Stimulated activated CD4-positive, alpha-beta T cell treated with anti-CD3 and anti-CD28 coated beads, Interleukin-1b, Interleukin-23, amount 100 ng/mL, for 4 hours (primary cell): ENCODE data around the gene MAGIX.
A peak's percentile ranks its signal among the peaks of the same experiment; 100 is the strongest.
"Not testable (repeated sequence)": the region's sequence is repeated elsewhere in the genome, so short reads cannot be mapped to it uniquely, and the experiment has no call there.

ENCODE experiments used
- DNase-seq, 2 donors: peaks; one replicate each; pipeline ENCODE4 v3.0.0-alpha.2; 2020; ENCODE audit warnings: low read depth in 2 of 2

Gene MAGIX

GRCh38 chrX:49162620-49163019, at the start of gene MAGIX:
Gene MAGIX, plus strand, starts transcription at chrX:49162758. Its CDS starts 132 bp downstream, at chrX:49162890.
- no peak for DNase-seq

DNA sequence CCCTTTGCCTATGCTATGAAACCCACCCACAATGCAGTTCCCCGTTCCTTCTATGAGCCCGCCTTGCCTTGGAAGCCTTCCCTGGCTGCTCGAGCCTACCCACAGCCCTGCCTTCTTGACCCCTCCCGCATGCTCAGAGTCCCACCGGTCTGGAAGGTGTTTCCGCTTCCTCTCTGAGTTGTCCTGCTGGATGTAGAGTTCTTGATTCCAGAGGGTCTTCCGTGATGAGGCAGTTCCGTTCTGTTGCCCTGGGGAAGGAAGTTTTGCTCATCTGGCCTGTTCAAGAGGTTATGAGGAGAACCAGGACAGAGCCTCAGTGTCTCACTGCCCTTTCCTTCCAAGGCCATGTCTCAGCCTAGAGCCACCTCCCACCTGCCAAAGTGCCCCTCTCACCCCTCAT, 46.5 kb upstream of the MAGIX start:
- no peak for DNase-seq

DNA sequence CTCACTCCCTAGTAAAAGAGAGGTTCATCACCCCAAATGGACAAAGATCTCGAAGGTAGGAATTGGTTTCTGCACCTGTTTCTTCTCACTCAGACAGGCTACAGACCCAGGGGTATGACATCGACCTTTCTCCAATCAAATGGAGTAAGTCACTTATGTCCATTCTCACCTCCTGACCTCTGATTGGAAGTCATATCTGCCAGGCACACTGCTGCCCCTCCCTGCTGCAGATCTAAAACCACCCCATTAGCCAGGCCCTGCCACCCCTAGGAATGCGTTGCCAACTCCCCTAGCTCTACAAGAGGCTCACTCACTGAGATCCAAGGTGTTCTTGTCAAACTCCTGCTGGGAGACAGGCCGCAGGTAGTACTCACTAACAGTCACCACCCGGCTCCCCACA, 45.8 kb upstream of the MAGIX start:
- no peak for DNase-seq

GRCh38 chrX:49117581-49117980, 45.0 kb upstream of the MAGIX start:
- no peak for DNase-seq

- DNase-seq, result no peak
These were observed 42.5 kb upstream of the MAGIX start for GRCh38 chrX:49120091-49120490.

DNA sequence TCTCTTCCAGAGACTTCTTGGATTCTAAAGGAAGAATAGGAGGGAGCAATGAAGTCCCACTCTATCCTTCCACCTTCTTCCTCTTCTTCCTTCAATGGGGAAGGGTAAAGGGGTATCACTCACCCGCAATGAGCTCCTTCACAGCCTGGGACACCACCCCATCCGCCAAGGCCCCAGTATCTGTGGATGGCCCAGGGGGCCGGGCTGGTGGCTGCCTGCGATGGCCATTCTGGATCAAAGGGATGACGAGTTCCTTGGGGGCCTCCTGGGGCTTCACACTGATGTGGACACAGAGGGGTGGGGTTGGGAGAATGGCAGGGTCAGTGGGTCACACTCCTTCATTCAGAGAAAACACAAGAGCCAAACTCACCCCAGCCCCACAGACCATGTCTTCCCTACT, 40.1 kb upstream of the MAGIX start:
- DNase-seq, result no peak

DNA sequence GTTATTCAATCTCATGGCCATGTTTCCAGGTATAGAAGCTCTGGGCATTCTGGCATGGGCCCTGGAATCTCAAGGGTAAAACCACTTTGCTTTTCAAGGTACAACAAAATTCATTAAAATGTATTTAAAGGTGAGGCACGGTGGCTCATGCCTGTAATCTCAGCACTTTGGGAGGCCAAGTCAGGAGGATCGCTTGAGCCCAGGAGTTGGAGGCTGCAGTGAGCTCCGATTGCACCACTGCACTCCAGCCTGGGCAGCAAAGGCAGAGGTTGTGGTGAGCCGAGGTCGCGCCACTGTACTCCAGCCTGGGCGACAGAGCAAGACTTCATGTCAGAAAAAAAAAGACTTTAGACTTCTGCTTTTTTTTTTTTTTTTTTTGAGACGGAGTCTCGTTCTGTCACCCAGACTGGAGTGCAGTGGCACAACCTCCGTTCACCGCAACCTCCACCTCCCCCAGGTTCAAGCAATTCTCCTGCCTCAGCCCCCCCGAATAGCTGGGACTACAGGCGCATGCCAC, 34.8 kb upstream of the MAGIX start:
- not testable (repeated sequence) for DNase-seq

DNA sequence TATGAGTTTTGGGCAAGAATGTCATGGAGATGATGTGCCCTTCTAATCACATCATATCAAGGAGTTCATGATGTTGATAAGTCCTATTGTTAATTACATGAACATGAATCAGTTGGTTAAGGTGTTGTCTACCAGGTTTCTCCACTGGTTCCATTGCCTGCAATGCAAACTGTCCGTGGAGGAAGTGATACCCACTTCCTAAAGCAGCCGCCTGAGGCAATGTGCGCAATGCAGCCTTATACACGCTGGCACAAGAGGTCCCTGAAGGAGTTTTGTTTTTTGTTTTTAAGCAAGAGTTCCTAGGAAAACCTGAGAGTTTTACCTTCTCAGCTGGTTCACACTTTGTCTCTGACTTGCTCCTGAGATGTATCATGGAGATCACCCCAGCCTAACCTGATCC, 33.1 kb upstream of the MAGIX start:
- no peak for DNase-seq

DNA sequence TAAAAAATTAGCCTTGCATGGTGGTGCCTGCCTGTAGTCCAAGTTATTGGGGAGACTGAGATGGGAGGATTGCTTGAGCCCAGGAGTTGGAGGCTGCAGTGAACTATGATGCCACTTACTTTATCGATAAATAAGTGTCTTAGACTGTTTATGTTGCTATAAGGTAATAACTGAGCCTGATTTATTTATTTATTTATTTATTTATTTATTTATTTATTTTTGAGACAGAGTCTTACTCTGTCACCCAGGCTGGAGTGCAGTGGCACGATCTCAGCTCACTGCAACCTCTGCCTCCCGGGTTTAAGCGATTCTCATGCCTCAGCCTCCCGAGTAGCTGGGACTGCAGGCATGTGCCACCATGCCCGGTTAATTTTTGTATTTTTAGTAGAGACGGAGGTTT, 30.3 kb upstream of the MAGIX start:
- DNase-seq, result not testable (repeated sequence)

- no peak for DNase-seq
These were observed 28.8 kb upstream of the MAGIX start for GRCh38 chrX:49133759-49134158.

- DNase-seq, result no peak
These were observed 25.1 kb upstream of the MAGIX start for GRCh38 chrX:49137492-49137891.

- no peak for DNase-seq
These were observed 22.8 kb upstream of the MAGIX start for GRCh38 chrX:49139713-49140112.

DNA sequence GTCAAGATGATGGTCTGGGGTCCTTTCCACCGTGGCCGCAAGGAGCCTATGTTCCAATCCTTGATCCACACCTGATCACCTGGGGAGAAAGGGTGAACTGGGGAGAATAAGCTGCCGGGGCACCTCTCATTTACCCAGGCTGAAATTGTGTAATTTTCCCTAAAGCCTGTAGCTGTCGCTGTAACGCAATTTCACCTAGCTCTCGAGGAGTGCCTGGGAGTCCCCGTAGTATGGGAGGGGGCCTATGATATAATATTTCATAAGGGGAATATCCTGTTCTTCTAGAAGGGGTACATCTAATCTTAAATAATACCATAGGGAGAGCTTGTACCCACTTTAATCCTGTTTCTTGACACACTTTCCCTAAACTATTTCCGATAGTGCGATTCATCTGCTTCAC, 20.3 kb upstream of the MAGIX start:
- DNase-seq, result not testable (repeated sequence)

GRCh38 chrX:49143154-49143553, 19.4 kb upstream of the MAGIX start:
- DNase-seq, result not testable (repeated sequence)

DNA sequence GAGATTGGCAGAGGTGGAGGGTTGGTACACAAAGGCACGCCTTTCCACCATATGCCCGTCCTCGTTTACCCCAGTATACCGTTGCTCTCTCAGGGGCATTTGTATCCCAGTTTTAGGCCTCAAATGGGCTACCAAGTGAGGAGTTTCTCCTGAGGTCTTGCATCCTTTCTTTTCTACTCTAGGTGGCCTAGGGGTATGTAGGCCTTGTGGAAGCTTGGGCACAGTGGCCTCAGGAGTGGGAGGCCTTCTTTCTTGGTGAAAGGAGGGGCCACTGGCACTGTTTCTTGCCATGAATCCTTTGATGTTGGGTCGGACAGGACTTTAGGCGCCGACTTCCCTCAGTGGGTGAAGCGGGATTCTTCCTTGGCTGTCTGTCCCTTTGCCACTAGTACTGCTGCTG, 15.3 kb upstream of the MAGIX start:
- DNase-seq, result no peak

DNA sequence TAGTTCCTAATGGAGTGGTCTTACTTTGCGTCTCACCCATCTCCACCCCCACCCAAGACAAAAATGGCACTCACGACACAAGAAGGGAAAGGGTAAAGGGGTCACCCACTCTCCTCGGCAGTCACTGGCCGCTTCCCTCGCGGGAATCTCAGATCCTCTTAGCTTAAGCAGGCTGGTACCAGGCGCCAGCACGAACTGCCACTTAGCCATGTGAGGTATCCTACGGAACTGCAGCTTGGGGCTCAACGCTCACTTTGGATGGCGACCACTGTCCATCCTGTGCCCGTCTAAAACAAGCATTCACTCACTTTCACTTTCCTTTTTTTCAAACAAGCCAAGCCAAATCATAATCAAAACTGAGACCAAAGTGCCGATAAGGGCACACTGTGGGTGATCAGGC, 14.6 kb upstream of the MAGIX start:
- DNase-seq, result no peak

DNA sequence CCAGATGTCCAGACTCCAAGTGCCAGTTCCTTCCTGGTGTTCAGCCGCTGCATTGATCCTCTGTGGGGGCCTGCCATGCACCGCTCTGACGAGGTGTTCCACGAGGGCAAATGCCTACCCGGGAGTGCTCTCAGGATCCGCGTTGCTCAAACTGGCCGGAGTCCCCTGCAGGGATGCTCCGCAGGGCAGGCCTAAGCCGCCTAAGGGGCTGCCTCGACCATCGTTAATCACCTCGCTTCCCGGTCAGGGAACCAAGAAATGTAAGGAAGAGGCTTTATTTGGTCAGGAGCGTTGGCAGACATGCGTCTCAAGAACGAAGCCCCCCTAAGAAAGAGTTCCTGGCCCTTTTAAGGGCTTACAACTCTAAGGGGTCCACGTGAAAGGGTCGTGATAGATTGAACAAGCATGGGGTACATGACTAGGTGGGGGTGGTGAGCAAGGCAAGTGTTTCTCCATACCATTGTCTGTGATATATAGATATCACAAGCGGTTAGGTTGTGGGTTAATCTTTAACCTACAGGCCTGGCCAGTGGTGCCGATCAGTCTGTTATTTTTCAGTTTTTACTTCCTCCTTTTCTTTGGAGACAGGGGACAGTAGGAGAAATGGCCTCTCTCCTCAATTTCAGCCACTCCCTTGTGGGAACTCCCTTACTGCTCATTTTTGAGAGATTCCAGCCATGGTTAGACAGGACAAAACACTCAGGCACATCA, 14.0 kb upstream of the MAGIX start:
- not testable (repeated sequence) for DNase-seq

GRCh38 chrX:49149291-49149690, 13.3 kb upstream of the MAGIX start:
- DNase-seq, result not testable (repeated sequence)

DNA sequence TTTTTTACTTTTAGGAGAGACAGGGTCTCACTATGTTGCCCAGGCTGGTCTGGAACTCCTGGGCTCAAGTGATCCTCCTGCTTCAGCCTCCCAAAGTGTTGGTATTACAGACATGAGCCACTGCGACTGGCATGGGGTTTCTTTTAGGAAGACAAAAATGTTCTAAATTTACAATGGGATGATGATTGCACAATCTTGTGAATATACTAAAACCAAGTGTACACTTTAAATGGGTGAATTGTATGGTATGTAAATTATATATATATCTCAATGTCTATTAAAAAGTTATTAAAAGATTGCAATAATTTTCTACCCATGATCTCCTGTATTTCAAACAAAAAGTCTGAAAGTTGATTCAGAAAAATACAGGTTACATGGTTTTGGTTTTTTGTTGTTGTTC, 9.1 kb upstream of the MAGIX start:
- DNase-seq, result no peak

DNA sequence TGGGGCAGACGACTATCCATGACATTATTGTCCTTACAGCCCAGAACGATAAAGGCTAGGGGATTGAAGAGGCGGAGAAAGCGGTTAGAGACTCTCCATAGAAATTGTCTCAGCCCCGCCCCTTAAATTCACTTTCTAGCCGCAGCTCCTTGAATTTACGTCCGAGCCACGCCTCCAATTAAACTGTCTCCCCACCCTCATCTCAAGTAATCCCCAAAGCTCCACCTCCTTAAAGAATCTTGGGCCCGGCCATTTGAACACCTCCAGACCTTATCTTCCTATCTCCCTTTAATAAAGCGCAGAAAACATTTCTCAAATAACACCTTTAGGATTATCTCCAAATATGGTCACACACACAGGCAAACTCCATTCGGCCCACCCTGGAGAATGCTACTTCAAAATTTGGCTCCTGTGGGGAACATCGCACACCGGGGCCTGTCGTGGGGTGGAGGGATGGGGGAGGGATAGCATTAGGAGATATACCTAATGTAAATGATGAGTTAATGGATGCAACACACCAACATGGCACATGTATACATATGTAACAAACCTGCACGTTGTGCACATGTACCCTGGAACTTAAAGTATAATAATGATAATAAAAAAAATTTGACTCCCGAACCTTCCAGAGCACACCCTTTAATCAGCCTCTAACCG, 7.2 kb upstream of the MAGIX start:
- no peak for DNase-seq

GRCh38 chrX:49155900-49156837, 6.4 kb upstream of the MAGIX start:
- peak; percentile 73 to 77 for DNase-seq

DNA sequence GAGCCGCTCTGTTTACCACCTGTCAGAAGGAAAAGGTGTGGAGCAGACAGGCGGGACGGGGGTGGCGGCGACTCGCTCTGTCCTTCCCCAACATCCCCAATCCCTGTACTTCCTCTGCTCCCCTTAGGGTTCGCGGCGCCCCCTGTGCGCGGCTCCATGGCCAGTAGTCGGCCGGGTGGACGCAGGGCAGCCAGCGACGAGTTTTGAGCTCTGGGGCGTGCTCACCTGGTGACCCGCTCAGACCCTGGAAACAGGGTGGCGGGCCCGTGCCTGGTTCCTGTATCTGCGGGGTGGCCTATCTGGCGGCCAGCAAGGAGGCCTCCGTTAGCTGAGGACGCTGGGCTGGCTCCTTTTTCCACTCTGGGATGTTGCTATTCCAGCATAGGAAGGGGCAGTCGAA, 5.4 kb upstream of the MAGIX start:
- DNase-seq, result no peak
